Measurements from ENCODE around the gene UQCR10. TPM values are rescaled to one million over a fixed set of nuclear protein-coding genes. Genes with fewer than 3 reads are reported as not detected.

UQCR10 gene
- total RNA-seq, 2 donors from 2014 or later = 171 to 217 TPM

DNA sequence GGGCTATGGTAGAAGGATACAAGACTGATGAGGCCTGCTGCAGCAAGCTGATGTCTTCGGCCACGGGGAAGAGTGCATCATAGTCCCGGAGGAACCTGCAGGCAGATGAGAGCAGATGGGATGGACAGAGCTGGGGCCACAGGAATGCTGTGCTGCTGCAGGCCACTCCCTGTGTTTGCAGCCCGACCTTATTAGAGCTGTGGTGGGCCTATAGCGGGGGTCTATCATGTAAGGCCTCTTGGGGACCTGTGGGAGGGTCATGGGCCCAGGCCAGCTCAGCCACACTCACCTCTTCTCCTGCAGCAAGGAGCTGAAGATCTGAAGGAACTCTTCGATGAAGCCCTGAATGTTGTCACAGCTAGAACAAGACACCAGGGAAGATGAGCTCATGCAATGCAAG lies 39.0 kb downstream of the UQCR10 start:
- TF ChIP-seq, protein P1, sequence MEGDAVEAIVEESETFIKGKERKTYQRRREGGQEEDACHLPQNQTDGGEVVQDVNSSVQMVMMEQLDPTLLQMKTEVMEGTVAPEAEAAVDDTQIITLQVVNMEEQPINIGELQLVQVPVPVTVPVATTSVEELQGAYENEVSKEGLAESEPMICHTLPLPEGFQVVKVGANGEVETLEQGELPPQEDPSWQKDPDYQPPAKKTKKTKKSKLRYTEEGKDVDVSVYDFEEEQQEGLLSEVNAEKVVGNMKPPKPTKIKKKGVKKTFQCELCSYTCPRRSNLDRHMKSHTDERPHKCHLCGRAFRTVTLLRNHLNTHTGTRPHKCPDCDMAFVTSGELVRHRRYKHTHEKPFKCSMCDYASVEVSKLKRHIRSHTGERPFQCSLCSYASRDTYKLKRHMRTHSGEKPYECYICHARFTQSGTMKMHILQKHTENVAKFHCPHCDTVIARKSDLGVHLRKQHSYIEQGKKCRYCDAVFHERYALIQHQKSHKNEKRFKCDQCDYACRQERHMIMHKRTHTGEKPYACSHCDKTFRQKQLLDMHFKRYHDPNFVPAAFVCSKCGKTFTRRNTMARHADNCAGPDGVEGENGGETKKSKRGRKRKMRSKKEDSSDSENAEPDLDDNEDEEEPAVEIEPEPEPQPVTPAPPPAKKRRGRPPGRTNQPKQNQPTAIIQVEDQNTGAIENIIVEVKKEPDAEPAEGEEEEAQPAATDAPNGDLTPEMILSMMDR (IDR thresholded peaks at IDR 0.05) = no peak
- H3K36me3 ChIP-seq = peaks cover 28% of the 10 kb centered on the region
- intact Hi-C loops (cut with DNase I) = no loop called here

GRCh38 chr22:29810216-29810615 lies 43.0 kb downstream of the UQCR10 start:
- intact Hi-C loops (cut with DNase I) = loop anchor here (10.0 kb wide), 1 partner anchor 195 kb away; no protein-coding TSS in a partner anchor
- no peak for DNase-seq
- H3K4me3 ChIP-seq = no peak overlapping the region
- no peak overlapping the region for H3K27ac ChIP-seq
- TF ChIP-seq, protein P1 (IDR thresholded peaks at IDR 0.05) = no peak
- H3K9ac ChIP-seq (ENCODE audit: low read depth in 2 of 2, low read length in 2 of 2) = no peak overlapping the region
- H3K27me3 ChIP-seq = no peaks in the 10 kb centered on the region
- H3K36me3 ChIP-seq = peaks cover 18% of the 10 kb centered on the region
- H3K4me1 ChIP-seq = peaks cover 6% of the 10 kb centered on the region
- no peaks in the 10 kb centered on the region for H3K9me3 ChIP-seq

More for the DNA sequence above, 39.0 kb downstream of the UQCR10 start:
- no peaks in the 10 kb centered on the region for H3K9me3 ChIP-seq
- no peak overlapping the region for H3K4me3 ChIP-seq
- no peak for DNase-seq
- peaks cover 5% of the 10 kb centered on the region for H3K4me1 ChIP-seq
- no peak overlapping the region for H3K9ac ChIP-seq (ENCODE audit: low read depth in 2 of 2, low read length in 2 of 2)
- no peak overlapping the region for H3K27ac ChIP-seq
- H3K27me3 ChIP-seq = no peaks in the 10 kb centered on the region

- intact Hi-C loops (cut with DNase I) = loop anchor here (10.0 kb wide), 1 partner anchor 193 kb away; no protein-coding TSS in a partner anchor
- Histone ChIP-seq H3K27me3 (no peaks in the 10 kb centered on the region), H3K4me1 (peaks cover 6% of the 10 kb centered on the region), H3K9ac (ENCODE audit: low read depth in 2 of 2, low read length in 2 of 2) (no peak overlapping the region), H3K4me3 (no peak overlapping the region), H3K27ac (peak overlapping the region; percentile 68), H3K36me3 (peaks cover 7% of the 10 kb centered on the region), H3K9me3 (no peaks in the 10 kb centered on the region)
- DNase-seq = peak; percentile 77
- TF ChIP-seq, protein P1 (IDR thresholded peaks at IDR 0.05) = no peak
Observed at GRCh38 chr22:29811377-29811776, 44.2 kb downstream of the UQCR10 start.

DNA sequence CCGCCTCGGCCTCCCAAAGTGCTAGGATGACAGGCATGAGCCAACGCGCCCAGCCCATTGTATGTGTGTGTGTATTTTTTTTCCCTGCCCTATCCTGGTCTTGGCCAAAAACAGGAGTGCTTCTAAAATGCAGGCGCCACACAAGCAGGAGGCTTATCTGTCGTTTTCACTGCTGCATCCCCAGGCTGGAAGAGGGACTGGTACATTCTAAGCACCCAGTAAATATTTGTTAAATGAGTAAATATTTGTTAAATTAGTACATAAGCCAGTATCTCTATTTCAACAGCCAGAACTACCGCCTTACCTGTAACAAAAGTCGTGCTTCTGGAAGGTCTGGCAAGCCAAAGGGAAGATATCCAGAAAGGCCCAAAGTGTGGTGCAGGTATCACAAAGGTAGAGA lies 46.0 kb downstream of the UQCR10 start:
- no peaks in the 10 kb centered on the region for H3K36me3 ChIP-seq
- no peak overlapping the region for H3K9ac ChIP-seq (ENCODE audit: low read depth in 2 of 2, low read length in 2 of 2)
- H3K4me3 ChIP-seq = no peak overlapping the region
- intact Hi-C loops (cut with DNase I) = loop anchor here (10.0 kb wide), 1 partner anchor 192 kb away; no protein-coding TSS in a partner anchor
- H3K27me3 ChIP-seq = no peaks in the 10 kb centered on the region
- H3K4me1 ChIP-seq = peaks cover 6% of the 10 kb centered on the region
- H3K27ac ChIP-seq = no peak overlapping the region
- no peaks in the 10 kb centered on the region for H3K9me3 ChIP-seq
- DNase-seq = no peak
- TF ChIP-seq, protein P1 (IDR thresholded peaks at IDR 0.05) = no peak

DNA sequence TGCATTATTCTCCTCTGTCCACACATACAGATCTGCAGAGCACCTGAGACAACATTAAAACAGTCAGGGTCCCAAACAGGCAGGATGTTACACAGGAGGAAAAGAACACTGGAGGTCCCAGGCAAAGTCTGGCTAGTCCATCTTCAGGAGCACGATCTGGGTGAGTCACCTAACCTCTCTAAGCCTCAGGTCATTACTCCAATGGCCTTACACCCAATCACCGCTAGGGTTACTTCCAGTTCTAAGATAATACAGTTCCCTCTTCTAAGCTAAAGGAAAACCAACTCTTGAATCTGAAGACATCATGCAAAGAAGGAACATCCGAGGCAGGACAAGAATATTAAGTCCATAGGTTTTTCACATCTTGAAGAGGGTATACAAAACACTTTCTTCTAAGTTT lies 46.4 kb downstream of the UQCR10 start:
- no peak overlapping the region for H3K9ac ChIP-seq (ENCODE audit: low read depth in 2 of 2, low read length in 2 of 2)
- H3K27me3 ChIP-seq = no peaks in the 10 kb centered on the region
- intact Hi-C loops (cut with DNase I) = loop anchor here (10.0 kb wide), 1 partner anchor 191 kb away; no protein-coding TSS in a partner anchor
- H3K27ac ChIP-seq = no peak overlapping the region
- DNase-seq = no peak
- no peak overlapping the region for H3K4me3 ChIP-seq
- no peaks in the 10 kb centered on the region for H3K36me3 ChIP-seq
- H3K4me1 ChIP-seq = peaks cover 6% of the 10 kb centered on the region
- TF ChIP-seq, protein P1 (IDR thresholded peaks at IDR 0.05) = no peak
- H3K9me3 ChIP-seq = no peaks in the 10 kb centered on the region
